GM18502 (cell line): Measurements from ENCODE around the gene MAST4.
"Not testable (repeated sequence)": the region's sequence is repeated elsewhere in the genome, so short reads cannot be mapped to it uniquely, and the experiment has no call there.

Experiments
- ATAC-seq: cut with Tn5 transposase; IDR thresholded peaks from one replicate; pipeline ENCODE4 v1.9.1; 2021; ENCODE audit warnings: mild to moderate bottlenecking; ENCODE audit not compliant: unreplicated experiment, poor library complexity

Gene MAST4

DNA sequence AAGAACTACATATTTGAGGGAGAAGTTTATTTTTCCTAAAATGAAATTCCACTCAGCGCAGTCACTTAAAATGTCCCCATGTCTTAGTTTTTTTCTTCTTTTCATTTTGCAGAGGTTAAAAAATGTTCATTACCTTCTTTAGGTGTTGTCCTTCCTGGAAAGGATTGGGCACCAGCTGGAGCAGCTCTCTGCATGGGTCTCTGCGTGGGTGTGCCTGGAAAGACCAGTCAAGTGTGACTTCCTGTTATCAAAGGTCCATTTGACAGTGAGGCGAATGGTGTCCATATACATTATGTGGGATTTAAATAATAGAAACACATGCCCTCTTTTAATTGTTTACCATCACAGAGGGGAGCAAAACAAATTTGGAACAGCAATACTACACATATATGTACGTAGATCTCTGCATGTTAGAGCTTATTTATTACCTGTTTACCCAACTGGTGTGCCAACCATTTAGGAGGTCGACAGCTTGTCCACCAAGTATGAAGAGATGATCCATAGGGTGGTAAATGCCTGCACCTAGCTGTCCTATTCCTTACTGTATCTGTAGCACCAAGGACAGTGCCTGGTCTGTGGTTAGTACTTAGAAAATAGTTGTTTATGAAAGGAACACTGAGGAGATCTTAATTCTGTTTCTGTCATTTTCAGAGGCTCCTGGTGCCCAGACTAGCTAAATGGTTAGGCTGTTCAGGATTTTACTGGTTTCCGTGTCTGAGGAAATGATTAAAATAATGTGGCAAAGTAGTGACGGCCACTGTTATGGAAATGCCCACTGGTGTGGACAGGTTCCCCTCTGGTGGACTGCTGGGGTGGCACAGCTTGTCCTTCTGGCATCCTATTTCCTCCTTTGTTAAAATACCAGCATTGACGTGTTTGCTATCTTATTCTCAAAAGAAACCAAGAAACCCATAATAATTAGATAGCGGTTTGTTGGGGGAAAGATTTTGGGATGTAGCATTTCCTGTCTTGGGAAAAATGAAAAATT is 200.4 kb downstream of the MAST4 start:
- ATAC-seq = no peak

DNA sequence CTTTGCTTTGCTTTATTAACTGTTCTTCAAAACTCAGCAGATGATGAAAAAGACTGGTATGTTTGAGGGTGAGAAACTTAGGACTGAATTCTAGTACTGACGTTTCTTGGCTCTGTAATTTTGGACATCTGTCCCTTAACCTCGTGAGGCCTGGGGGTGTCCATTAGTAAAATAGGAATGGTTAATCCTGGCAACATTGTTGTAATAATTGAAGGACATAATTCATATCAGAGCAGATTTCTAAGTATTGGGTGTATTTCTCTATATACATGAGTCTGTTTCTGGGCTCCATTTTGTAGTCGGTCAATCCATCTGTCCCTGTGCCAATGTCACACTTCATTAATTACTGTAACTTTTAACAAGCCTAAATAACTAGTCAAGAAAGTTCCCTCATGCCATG is 206.7 kb downstream of the MAST4 start:
- no peak for ATAC-seq

GRCh38 chr5:66805514-66806430 is 209.6 kb downstream of the MAST4 start:
- ATAC-seq = no peak

- ATAC-seq = no peak
Measured at GRCh38 chr5:66807743-66808142, 211.6 kb downstream of the MAST4 start.

DNA sequence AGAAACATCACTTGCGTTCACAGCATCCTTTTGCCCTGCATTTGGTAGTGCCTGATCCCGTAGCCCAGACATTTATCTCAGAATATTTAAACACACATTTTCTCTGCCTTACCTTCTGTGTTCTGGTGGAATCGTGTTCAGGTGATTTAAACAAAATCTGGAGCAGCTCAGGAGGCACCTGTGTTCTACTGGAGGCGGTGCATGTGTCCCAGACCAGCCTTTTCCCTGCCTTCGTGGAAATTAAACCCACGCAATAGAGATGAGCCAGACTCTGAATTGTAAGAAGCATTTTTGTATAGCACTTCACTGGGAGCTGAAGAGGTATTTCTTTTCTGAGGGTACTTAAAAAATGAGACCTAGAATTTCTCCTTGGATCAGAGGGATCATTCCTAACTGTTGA is 212.5 kb downstream of the MAST4 start:
- ATAC-seq = no peak

DNA sequence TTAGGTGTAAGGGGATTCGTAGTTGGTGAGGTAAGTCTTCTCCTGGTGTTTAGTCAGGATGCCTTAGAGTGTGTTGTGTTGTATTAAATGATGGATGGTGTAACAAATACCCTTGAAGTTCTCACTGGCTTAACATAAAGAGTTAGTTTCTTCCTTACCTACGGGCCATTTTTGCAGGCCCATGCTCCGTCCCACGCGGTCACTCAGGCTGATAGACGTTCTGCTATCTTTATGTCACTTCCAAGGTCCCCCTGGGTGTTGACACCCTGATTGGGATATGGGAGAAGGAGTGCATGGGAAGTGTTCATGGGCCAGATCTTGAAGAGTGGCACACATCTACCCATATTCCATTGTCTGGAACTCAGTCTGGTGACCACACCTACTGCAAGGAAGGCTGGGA is 214.0 kb downstream of the MAST4 start:
- no peak for ATAC-seq

DNA sequence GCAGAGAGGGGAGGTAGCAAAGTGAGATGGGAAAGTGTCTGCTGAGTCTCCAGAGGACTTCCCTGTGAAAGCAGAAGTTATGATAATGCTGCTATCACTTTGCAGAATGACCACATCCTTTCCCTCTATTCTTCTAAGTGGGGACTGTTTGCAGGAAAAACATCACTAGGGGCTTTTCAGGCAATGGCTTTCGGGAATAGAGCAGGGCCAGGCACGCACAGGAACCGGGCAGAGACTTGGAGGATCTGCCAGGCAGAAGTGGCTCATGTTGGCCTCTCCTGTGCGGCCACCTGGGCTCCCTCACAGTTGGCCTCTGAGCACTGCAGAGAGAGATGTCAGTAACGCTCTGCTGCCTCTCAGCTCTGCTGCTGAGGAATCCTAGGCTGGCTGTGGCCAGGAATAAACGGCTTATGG is 214.7 kb downstream of the MAST4 start:
- ATAC-seq = no peak

- no peak for ATAC-seq
Measured at GRCh38 chr5:66812291-66812690, 216.1 kb downstream of the MAST4 start.

GRCh38 chr5:66813306-66813705 is 217.1 kb downstream of the MAST4 start:
- ATAC-seq = no peak

GRCh38 chr5:66814146-66814991 is 218.2 kb downstream of the MAST4 start:
- no peak for ATAC-seq

GRCh38 chr5:66818304-66818934 is 222.2 kb downstream of the MAST4 start:
- no peak for ATAC-seq

DNA sequence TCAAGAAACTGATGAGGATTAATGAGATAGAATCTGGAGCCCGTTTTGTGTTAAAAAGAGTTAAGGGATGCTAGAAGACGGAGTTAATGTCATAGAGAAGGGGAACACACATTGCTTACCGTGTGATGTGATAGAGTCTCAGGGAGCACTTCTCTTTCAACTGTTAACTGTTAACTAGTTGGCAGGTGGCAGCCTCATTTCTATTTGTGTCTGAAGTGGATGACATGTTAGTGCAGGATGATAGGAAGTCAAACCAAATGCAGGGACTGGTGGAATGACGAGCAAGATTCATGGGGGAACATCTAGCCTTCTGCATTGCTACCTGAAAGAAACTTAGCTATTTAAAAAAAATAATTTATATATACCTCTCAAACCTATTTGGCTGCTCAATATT is 222.7 kb downstream of the MAST4 start:
- ATAC-seq = no peak

- ATAC-seq = no peak
Measured at GRCh38 chr5:66820630-66821207, 224.5 kb downstream of the MAST4 start.

DNA sequence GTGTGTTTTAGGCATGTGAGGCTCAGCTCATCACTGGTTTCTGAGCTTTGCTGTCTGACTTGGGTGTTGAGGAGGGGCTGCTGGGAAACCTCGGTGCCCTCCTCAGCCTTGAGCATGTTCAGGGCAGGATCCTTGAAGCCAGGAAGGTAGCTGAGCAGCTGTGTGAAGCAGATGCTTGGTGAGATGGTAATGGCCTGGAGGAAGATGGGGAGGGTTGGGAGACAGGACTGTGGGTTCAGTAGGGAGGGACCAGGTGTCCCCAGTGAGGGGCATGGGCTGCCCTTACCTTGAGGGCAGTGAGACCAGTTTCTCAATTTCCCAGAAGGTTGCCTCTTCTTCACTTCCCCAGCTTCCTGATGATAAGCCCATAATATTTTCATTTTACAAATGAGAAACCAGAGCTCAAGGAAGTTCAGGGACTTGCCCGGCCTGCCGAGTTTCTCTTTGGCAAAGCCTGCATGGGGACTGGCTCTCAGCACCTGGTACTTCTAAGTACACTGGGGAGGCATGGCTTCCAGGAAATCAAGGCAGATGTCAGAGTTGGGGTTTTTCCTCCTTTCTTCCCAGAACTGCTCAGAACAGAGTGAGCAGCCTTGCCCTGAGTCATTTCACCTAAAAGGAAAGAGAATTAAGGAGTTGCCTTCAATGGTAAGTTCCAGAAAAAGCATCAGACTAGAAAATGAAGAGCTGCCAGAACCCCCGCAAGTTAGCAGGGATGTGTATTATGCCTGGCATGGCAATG is 225.7 kb downstream of the MAST4 start:
- no peak for ATAC-seq

DNA sequence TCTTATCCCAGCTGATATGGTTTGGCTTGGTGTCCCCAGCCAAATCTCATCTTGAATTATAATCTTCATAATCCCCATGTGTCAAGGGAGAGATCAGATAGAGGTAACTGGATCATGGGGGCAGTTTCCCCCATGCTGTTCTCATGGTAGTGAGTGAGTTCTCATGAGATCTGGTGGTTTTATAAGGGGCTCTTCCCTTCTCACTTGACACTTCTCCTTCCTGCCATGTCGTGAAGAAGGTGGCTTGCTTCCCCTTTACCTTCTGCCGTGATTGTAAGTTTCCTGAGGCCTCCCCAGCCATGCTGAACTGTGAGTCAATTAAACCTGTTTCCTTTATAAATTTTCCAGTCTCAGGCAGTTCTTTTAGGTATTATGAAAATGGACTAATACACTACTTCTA is 226.7 kb downstream of the MAST4 start:
- not testable (repeated sequence) for ATAC-seq

DNA sequence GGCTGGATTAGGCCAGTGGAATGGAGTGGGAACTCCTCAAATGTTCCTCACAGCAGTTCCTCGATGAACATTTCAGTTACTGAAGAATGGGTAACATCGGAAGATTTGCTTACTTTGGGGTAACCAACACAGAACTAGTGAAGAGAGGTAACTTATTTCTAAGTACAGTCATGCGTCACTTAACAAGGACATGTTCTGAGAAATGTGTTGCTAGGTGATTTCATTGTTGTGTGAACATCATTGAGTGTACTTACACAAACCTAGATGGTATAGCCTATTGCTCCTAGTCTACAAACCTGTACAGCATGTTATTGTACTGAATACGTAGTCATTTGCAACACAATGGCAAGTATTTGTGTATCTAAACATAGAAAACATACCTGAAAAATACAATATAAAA is 228.3 kb downstream of the MAST4 start:
- no peak for ATAC-seq

DNA sequence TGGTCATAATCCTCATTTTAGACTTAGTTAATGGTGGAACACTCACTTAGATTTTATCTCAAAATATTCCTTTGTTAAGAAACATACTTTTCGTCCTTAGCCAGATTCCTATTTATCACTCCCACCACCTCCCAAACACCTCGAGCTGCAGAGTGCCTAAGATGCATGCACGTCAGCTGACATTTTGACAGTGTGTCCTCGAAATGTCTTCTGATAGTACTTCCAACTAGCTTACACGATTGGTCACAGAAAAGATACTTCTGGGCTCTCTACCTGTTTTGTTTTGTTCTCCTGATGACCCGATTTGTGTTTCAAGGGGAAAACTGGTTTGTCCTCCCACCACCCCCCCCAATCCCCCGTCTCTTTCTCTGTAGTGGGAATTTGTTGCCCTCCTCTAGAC is 230.1 kb downstream of the MAST4 start:
- ATAC-seq = no peak

GRCh38 chr5:66826696-66827095 is 230.5 kb downstream of the MAST4 start:
- no peak for ATAC-seq
